CMK (cell line): ENCODE measurements around the gene MYCBP2.

ENCODE experiments used
- DNase-seq: peaks from one replicate; pipeline ENCODE4 v3.0.0-alpha.2; 2010; ENCODE audit warnings: low read depth

The MYCBP2 gene

GRCh38 chr13:77094773-77095172 is 232.1 kb downstream of the MYCBP2 start:
- no peak for DNase-seq

- no peak for DNase-seq
Measured at GRCh38 chr13:77093735-77094134, 233.2 kb downstream of the MYCBP2 start.

DNA sequence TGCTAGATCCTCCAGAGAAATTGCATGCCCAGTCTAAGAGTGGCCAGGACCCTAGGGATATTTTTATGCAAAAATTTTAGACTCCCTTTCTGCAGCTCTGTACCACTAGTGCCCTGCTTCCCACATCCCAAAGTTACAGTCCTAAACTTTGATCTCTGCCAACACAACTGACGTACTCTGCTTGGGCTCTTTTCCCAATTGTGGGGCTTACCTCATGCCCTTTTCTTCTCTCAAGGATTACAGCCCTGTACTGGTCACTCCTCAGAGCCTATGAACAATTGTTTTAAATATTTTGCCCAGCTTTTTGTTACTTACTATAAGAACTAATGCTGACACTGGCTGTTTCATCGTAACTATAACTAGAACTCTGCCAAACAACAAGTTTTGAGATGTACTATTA is 242.1 kb downstream of the MYCBP2 start:
- no peak for DNase-seq

GRCh38 chr13:77079902-77080413 is 246.9 kb downstream of the MYCBP2 start:
- no peak for DNase-seq

DNA sequence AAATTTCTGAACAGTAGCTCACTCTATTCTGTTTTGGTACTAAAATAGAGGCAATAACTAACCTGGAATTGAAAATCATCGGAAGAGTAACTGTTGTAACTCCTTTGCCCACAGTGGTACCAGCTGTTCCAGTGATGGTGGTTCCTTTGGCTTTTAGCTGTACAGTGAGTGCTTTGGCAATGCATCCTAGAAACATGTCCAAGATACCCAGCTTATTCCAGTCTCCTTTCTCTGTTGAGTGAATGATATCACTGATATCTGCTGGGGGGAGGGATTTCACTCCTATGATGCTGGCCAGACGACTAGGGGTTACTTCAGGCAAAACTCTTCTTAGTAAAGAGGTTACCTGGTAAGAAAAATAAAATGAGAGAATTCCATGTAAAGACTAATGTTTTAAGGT is 259.4 kb downstream of the MYCBP2 start:
- DNase-seq: no peak

GRCh38 chr13:77065461-77066147 is 261.3 kb downstream of the MYCBP2 start:
- peak; percentile 63 for DNase-seq

GRCh38 chr13:77062097-77062496 is 264.8 kb downstream of the MYCBP2 start:
- DNase-seq: no peak

GRCh38 chr13:77061362-77061761 is 265.5 kb downstream of the MYCBP2 start:
- no peak for DNase-seq

- DNase-seq: no peak
Measured at GRCh38 chr13:77056886-77057285, 270.0 kb downstream of the MYCBP2 start.

- no peak for DNase-seq
Measured at GRCh38 chr13:77056382-77056781, 270.5 kb downstream of the MYCBP2 start.

GRCh38 chr13:77055158-77055557 is 271.7 kb downstream of the MYCBP2 start:
- DNase-seq: no peak

DNA sequence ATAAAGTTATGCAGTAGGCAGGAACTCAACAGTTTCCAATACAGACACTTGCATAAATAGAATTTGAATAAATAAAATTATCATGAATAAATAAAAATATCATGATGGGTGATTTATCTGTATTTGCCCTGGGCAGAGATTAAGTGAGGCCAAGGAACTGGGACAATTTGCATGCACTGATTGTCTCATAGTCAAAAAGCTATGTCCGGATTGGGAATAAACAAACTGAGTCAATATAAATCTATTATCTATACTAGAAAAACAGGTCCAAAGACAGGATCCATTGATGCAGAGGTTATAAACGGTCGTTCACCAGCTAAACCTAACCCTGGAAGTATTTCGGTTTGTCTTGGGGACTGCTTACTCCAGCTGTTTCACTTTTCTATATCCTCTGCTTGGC is 273.7 kb downstream of the MYCBP2 start:
- no peak for DNase-seq

- no peak for DNase-seq
Measured at GRCh38 chr13:77048681-77049080, 278.2 kb downstream of the MYCBP2 start.

DNA sequence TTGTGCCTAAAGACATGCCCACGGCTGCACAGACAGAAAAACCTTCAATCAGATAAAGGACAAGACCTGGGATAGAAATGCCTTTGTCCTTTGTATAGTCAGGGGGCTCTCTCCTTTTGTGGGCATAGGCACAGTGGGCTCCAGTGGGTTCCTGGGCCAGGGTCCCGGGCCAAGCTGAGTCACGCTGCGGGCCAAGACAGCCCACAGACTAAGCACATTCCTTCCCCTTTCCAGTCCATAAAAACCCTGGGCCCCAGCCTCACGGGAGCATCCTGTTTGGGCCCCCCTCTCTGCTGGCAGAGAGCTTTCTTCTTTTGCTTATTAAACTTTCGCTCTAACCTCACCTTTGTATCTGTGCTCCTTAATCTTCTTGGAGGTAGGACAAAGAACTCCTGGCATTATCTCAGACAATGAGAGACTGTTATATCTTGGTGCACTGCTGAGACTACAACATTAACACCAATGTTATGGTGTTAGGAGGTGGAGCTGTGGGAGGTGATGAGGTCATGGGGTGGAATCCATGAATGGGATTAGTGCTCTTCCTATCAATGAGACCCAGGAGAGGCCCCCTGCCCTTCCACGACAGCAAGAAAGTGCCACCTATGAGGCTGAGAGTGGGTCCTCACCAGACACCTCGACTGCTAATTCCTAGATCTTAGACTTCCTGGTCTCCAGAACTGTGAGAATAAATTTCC is 279.1 kb downstream of the MYCBP2 start:
- DNase-seq: no peak

- no peak for DNase-seq
Measured at GRCh38 chr13:77042566-77043177, 284.2 kb downstream of the MYCBP2 start.

- no peak for DNase-seq
Measured at GRCh38 chr13:77040835-77041234, 286.1 kb downstream of the MYCBP2 start.

DNA sequence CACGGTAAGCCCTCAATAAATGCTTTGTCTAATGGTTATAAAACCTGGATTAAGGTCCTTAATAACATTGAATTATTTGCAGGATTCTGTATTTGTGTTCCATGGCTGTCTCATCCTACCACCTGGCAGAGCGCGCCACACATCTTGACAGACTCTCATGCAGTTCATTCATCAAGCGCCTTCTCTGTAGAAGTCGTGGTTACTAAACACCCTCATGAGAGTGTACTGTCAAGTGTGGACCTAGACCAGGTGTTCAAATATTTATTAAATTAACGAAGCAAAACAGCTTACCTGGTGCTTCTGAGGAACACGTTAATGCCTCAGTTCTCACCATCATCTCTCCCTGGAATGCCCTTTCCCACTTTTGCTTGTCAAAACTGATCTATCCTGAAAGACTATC is 286.8 kb downstream of the MYCBP2 start:
- DNase-seq: no peak

DNA sequence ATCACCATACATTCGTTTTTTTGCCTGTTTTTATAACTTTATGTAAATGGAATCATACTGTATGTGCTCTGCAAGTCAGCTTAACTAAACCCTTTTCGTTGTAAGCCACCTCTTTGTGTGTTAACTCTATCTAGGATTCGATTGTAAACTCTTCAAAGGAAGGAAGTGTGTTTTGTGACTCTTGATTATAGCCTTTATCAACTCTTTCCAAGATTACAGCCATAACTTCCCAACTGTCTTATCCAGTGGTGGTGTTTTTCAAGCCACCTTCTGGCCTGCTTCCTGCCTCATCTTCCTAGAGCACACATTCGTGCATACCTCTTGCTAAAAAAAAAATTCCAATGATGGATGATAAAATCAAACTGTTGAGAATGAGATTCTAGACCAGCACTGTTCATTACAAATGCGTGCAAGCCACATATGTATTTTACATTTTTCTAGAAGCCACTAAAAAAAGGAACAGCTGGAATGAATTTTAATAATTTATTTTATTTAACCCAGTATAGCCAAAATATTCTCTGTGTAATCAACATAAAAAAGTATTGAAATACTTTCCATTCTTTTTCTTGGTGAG is 287.9 kb downstream of the MYCBP2 start:
- DNase-seq: no peak

DNA sequence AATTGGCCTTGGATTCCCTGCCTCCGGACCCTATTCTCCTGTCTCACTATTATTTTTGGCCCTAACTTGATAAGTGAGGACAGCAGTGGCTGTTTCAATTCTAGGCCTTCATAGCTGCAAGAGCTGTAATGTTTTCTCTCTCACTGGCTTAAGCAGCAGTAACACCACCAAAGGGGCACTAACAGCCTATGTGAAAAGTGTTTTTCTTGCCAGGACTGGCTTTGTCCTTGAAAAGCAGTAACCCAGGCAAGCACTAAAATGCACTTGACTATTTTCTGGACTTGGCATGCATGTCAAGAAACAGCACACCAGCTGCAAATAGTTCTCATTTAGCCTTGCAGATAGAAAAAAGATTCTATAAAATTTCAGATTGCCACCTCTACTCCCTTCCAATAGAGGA is 290.6 kb downstream of the MYCBP2 start:
- DNase-seq: no peak

DNA sequence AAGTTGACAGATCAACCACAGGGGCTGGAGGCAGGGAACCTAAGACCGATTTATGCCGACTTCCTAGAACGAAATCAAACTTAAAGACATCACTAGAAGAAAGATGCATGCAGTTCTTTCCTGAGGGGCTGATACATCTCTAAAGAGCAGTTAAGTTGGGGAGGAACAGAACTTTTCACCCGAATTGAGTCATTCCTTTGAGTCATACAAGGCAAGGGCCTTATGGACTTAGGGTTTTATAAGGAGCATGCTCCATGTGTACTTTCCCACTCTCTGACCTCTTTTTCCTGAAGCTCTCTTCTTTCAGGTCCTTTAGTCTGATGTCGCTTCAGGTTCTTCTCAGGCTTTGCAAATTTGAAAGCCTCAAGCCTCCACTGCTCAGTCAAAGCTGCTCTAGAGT is 292.0 kb downstream of the MYCBP2 start:
- DNase-seq: no peak

GRCh38 chr13:77033717-77034302 is 293.1 kb downstream of the MYCBP2 start:
- DNase-seq: no peak

- no peak for DNase-seq
Measured at GRCh38 chr13:77031656-77032243, 295.1 kb downstream of the MYCBP2 start.
